ENCODE measurements around the gene SHROOM4.

DNA sequence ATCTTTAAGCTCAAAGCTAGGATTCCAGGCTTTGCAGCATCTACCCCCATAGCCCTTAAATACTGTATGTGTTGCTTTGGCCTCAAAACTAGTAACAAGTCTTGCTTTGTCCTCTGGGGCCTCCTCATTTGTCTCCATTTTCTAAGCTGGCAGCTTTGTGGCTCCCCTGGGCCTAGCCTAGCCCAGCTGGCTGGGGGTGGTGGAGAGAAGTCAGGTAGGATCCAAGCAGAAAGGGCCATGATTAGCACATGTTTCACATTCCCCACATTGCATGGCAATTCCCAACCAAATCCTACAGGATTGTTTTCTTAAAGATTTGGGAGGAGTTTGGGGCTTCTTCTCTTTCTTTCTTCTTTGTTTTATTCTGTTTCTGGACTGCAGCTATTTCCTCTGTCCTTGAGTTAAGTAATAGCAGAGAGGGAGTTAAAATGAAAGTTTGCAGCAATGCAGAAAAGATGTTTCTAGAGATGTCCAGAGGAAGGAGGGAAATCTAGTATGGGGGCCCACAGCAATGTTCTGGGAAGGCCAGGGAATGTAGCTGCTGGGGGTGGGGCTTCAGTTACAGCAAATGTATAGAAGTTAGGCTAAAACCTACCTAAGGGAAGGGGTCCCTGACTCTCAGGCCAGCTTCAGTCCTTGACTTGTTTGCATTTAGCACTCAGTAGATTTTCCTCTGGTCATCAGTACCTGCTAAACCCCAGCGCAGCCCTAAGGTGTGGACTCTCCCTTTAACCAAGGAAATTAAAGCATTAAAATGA is 92.1 kb downstream of the SHROOM4 start:
- TF ChIP-seq, protein P1, sequence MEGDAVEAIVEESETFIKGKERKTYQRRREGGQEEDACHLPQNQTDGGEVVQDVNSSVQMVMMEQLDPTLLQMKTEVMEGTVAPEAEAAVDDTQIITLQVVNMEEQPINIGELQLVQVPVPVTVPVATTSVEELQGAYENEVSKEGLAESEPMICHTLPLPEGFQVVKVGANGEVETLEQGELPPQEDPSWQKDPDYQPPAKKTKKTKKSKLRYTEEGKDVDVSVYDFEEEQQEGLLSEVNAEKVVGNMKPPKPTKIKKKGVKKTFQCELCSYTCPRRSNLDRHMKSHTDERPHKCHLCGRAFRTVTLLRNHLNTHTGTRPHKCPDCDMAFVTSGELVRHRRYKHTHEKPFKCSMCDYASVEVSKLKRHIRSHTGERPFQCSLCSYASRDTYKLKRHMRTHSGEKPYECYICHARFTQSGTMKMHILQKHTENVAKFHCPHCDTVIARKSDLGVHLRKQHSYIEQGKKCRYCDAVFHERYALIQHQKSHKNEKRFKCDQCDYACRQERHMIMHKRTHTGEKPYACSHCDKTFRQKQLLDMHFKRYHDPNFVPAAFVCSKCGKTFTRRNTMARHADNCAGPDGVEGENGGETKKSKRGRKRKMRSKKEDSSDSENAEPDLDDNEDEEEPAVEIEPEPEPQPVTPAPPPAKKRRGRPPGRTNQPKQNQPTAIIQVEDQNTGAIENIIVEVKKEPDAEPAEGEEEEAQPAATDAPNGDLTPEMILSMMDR (IDR thresholded peaks at IDR 0.05) = no peak
- no peak for TF ChIP-seq POLR2A (IDR thresholded peaks at IDR 0.05)

Measured in right lobe of liver (tissue), 4 donors.